NCI-H2227 treated with DMSO at 0.1 percent for 48 hours (cell line): Measurements from ENCODE around the gene SELENOI.
"Not testable (repeated sequence)": the region's sequence is repeated elsewhere in the genome, so short reads cannot be mapped to it uniquely, and the experiment has no call there.

Source experiments
- DNase-seq: peaks from one replicate; lab custom pipeline; 2025; lab: John Stamatoyannopoulos, UW

SELENOI gene

GRCh38 chr2:26356771-26357170, 10.8 kb downstream of the SELENOI start:
- DNase-seq, result no peak

- DNase-seq, result no peak
Observed at GRCh38 chr2:26359886-26360473, 14.0 kb downstream of the SELENOI start.

- DNase-seq, result no peak
Observed at GRCh38 chr2:26363323-26363722, 17.4 kb downstream of the SELENOI start.

GRCh38 chr2:26363958-26364357, 18.0 kb downstream of the SELENOI start:
- DNase-seq, result no peak

DNA sequence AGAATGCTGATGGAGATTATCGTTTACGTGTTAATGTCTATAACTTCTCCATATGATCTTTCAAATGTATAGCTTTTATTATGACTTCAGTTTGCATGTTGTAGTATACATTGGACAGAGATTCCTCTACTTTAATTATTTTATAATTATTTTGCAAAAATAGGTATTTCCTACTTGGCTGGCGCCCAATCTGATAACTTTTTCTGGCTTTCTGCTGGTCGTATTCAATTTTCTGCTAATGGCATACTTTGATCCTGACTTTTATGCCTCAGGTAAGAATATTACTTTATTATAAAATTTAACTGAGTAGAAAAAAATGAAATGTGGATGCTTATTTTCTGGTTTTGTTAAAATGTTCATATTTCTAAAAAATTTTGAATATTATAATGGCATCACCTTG, 18.7 kb downstream of the SELENOI start:
- DNase-seq, result no peak

GRCh38 chr2:26366957-26367356, 21.0 kb downstream of the SELENOI start:
- DNase-seq, result no peak

- not testable (repeated sequence) for DNase-seq
Observed at GRCh38 chr2:26369664-26370063, 23.7 kb downstream of the SELENOI start.

GRCh38 chr2:26370909-26371308, 25.0 kb downstream of the SELENOI start:
- not testable (repeated sequence) for DNase-seq

DNA sequence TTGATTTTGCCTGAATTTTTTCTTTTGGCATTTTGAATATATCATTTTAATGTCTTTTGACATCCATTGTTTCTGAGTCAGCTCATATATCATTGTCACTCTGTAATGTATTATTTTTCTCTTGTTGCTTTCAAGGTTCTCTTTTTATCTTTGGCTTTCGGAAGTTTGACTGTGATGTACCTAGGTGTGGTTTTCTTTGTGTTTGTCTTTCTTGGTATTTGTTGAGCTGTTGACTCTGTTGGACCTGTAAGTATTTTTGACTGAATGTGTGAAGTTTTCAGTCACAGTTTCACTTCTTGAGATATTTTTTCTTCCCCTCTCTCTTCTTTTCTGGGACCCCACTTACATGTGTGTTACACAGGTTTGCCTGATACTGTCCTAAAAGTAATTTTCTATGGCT, 30.9 kb downstream of the SELENOI start:
- no peak for DNase-seq

- no peak for DNase-seq
Observed at GRCh38 chr2:26380281-26380680, 34.3 kb downstream of the SELENOI start.

GRCh38 chr2:26382564-26382963, 36.6 kb downstream of the SELENOI start:
- no peak for DNase-seq

GRCh38 chr2:26384183-26384582, 38.2 kb downstream of the SELENOI start:
- DNase-seq, result no peak

- no peak for DNase-seq
Observed at GRCh38 chr2:26384597-26384996, 38.7 kb downstream of the SELENOI start.

DNA sequence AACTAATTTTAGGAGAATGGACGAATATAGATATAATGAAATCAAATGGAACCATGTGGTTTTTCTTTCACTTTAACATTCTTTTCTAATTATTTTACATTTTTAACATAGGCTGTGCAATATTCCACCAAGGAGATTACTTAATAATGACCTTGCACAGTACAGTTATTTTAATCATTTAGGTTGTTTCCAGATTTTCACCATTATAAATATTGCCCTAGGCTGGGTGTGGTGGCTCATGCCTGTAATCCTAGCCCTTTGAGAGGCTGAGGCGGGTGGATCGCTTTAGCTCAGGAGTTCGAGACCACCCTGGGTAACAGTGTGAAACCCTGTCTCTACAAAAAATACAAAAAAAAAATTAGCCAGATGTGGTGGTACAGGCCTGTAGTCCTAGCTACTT, 41.2 kb downstream of the SELENOI start:
- DNase-seq, result no peak

DNA sequence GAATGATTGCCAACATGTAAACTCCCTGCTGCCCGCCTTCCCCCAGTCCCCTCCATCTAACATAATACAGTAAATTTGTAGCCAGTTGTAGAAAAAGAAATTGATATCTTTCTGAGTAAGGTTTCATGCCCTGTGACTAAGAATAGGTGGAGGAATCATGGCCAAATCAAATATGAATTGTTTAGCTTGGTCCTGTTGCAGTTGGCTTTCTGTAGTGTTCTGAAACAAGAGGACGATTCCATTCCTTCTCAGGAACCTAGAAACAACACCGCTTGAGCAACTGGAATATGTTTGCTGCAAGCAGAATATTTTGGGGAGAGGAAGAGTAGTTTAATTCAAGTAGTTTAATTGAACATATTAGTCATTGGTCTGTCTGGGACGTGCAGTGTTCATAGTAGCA, 48.8 kb downstream of the SELENOI start:
- DNase-seq, result no peak

GRCh38 chr2:26395394-26395793, 49.5 kb downstream of the SELENOI start:
- peak; percentile 22 for DNase-seq

- DNase-seq, result no peak
Observed at GRCh38 chr2:26396734-26397298, 50.9 kb downstream of the SELENOI start.

DNA sequence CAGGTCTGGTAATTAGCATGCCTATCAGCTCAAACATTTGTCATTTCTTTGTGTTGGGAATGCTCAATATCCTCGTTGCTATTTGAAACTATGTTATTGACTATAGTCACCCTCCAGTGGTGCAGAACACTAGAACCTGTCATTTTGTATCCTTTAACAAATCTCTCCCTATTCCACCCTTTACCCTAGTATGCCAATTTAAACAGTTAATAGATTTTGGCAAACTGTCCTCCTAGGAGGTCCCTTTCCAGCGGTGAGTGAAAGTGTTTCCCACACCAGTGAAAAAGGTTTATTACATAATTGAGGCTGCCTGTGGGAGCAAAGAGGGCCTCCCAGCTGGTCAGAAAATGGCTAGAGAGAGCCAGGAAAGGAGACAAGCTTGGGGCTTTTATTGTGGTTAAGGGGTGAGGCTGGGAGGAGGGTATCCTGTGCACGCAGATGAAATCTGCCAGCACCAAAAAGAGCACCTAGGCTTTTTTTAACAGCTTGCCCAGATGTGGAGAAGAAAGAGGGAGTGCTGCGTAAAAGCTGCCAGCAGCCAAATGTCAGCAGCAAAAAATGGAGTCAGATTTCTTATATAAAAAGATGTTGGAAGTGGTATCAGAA, 53.9 kb downstream of the SELENOI start:
- peak; percentile 25 for DNase-seq

DNA sequence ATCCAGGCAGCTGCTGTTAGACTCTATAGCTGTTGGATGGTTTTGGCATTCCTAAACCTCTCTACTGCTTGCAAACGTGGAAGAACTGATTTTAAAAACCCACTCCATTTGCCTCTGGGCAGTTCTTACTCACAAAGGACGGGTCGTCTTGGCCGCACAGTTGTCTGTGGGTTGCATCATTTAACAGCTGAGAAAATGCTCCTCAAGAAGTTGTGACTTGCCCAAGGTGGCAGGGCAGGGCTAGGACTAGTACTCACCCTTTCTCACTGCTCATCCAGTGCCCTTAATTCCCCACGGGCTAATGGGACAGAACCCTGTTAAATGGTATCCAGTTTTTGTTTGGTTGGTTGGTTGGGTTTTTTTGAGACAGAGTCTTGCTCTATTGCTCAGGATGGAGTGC, 54.8 kb downstream of the SELENOI start:
- DNase-seq, result no peak

DNA sequence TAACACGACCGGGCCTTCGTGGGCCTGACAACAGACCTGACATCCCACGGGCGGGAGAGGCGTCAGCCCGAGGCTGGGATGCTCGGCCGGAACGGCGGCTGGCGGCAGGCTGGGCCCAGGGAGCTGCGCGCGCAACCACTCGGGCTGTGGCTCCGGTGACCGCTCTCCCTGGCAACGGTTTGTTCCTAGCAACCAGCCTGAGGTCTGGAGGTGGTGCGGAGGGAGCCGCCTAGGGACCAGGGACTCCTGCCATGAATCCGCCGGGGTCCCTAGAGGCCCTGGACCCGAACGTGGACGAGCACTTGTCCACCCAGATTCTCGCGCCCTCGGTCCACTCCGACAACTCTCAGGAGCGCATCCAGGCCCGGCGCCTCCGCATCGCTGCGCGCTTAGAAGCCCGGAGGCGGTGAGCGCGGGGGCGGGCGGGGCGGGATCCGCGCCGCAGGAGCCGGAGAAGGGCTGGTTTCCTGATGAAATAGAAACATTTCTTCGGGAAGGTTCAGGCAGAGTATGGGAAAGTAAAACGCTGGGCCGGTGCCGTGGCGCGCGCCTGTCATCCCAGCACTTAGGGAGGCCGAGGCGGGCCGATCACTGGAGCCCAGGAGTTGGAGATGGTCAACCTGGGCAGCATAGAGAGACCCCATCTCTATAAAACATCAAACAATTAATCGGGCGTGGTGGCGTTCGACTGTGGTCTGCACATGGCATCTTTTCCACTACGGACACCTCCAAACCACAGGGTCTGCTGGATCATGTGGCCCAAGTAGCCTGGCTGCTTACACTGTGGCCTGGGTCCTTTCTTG, 56.0 kb downstream of the SELENOI start, which contains the start of gene DRC1:
TSS of gene DRC1 (plus strand) at position 182 of the 803 bp plus-strand sequence. CDS start at position 252, 70 bp downstream.
- peak; percentile 90 for DNase-seq

- no peak for DNase-seq
Observed at GRCh38 chr2:26407526-26407925, 61.6 kb downstream of the SELENOI start.

DNA sequence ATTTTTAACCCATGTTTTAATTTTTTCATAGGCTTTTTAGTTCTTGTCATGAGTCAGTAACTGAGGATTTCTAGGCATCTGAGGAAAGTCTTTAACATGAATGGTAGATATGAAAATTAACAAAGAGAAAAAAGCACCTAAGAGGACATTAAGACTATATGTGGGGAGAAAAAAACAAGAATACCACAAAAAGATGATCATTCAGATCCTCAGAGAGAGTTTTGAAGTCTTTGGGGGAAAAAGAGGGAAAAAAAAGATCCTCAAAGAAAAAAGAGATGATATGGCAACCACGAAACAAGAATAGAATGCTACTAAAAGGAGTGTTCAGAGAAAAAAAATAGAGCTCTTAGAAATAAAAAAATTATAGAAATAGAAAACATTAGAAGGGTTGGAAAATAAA, 63.8 kb downstream of the SELENOI start:
- no peak for DNase-seq

GRCh38 chr2:26410764-26411243, 64.9 kb downstream of the SELENOI start:
- no peak for DNase-seq
